Measurements from ENCODE around the gene BRD1.

- TF ChIP-seq POLR2AphosphoS5 (IDR thresholded peaks at IDR 0.05; ENCODE audit: low read depth, low read length) (no peak), EZH2 (IDR thresholded peaks at IDR 0.05) (no peak), POLR2A (IDR thresholded peaks at IDR 0.05; ENCODE audit: borderline replicate concordance, extremely low read depth, insufficient read depth, insufficient read length) (no peak), ZBTB33 (IDR thresholded peaks at IDR 0.05; ENCODE audit: extremely low read depth, insufficient replicate concordance, low read length) (no peak), CTCF (IDR thresholded peaks at IDR 0.05 in 2 of 3, conservative IDR thresholded peaks at IDR 0.05 in 1 of 3; ENCODE audit: borderline replicate concordance in 1 of 3, insufficient read depth in 1 of 3, low read depth in 2 of 3, low read length in 2 of 3) (no peak), EZH2phosphoT487 (IDR thresholded peaks at IDR 0.05; ENCODE audit: borderline replicate concordance) (no peak), SIN3A (IDR thresholded peaks at IDR 0.05; ENCODE audit: low read depth) (no peak)
These were observed 75.0 kb downstream of the BRD1 start for GRCh38 chr22:49752598-49753091.
